WTC11 (cell line): ENCODE data around the gene HPCAL1.

Experiments
- CTCF ChIP-seq: fragments of 200-600 bp; IDR thresholded peaks from 2 replicates; pipeline ENCODE4 v1.8.0; 2022; ENCODE audit warnings: antibody characterized with exemption
- GABPB1 ChIP-seq: sonication (generic); formaldehyde crosslinking; IDR thresholded peaks from 2 replicates; pipeline ENCODE4 v1.8.1; 2023; ENCODE audit warnings: mild to moderate bottlenecking, missing genetic modification reagents
- HMGA2 ChIP-seq: fragments of 250-450 bp; sonication (Bioruptor Pico); IDR thresholded peaks from 2 replicates; pipeline ENCODE4 v1.4.0; 2021; ENCODE audit warnings: mild to moderate bottlenecking, moderate library complexity
- MAX ChIP-seq: sonication (generic); formaldehyde crosslinking; IDR thresholded peaks from 2 replicates; pipeline ENCODE4 v1.8.0; 2022; ENCODE audit warnings: mild to moderate bottlenecking, missing genetic modification reagents
- NR2C2 ChIP-seq: sonication (generic); formaldehyde crosslinking; IDR thresholded peaks from 2 replicates; pipeline ENCODE4 v1.8.0; 2022; ENCODE audit warnings: mild to moderate bottlenecking, missing genetic modification reagents
- SP1 ChIP-seq: sonication (generic); formaldehyde crosslinking; conservative IDR thresholded peaks from 2 replicates; pipeline ENCODE4 v1.8.1; 2022; ENCODE audit warnings: missing genetic modification reagents

GRCh38 chr2:10446631-10447030, 143.9 kb downstream of the HPCAL1 start:
- TF ChIP-seq GABPB1 (CRISPR knock-in tag) (no peak), MAX (CRISPR knock-in tag) (no peak), CTCF (no peak), SP1 (no peak), HMGA2 (CRISPR knock-in tag) (no peak), NR2C2 (CRISPR knock-in tag) (no peak)
